ENCODE data around the gene ADGRG6. TPM values are rescaled to one million over a fixed set of nuclear protein-coding genes. Genes with fewer than 3 reads are reported as not detected.

ADGRG6 gene
- total RNA-seq, 2 donors from 2014 or later = 0.18 to 0.25 TPM

- DNase-seq (no peak), ATAC-seq (no peak)
- Mint-ChIP-seq H3K27me3 (no peaks in the 10 kb centered on the region), H3K36me3 (ENCODE audit: low read depth) (no peaks in the 10 kb centered on the region), H3K4me3 (no peak overlapping the region), H3K4me1 (peaks cover 5% of the 10 kb centered on the region), H3K27ac (no peak overlapping the region)
- no peaks in the 10 kb centered on the region for H3K9me3 ChIP-seq (ENCODE audit: control insufficient read depth, low read length, poor library complexity, severe bottlenecking)
These were observed 106.0 kb downstream of the ADGRG6 start for GRCh38 chr6:142407685-142408273.

DNA sequence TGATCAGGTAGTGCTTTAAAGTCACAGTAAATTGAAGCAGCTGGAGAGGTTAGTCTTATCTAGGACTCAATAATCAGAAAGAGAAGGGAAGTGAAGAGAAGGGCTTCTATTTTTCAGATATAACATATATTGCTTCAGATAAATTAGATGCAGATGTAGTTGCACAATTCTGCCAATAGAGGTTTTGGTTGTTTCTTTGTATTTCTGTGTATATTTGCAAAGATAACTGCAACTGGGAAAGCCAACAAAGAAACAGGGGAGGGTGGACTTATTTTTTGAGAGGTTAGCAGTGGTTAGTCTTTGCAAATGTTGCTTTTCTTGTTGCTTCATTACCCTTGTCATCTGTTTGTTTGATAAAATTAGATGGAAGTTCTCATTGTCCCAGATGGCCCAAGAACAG, 106.6 kb downstream of the ADGRG6 start:
- Mint-ChIP-seq H3K36me3 (ENCODE audit: low read depth) (no peaks in the 10 kb centered on the region), H3K4me1 (peaks cover 5% of the 10 kb centered on the region), H3K4me3 (no peak overlapping the region), H3K27me3 (no peaks in the 10 kb centered on the region), H3K27ac (no peak overlapping the region)
- no peak for ATAC-seq
- H3K9me3 ChIP-seq (ENCODE audit: control insufficient read depth, low read length, poor library complexity, severe bottlenecking) = no peaks in the 10 kb centered on the region
- DNase-seq = no peak

- Mint-ChIP-seq H3K4me3 (no peak overlapping the region), H3K27ac (no peak overlapping the region), H3K36me3 (ENCODE audit: low read depth) (no peaks in the 10 kb centered on the region), H3K27me3 (no peaks in the 10 kb centered on the region), H3K4me1 (peaks cover 5% of the 10 kb centered on the region)
- DNase-seq (no peak), ATAC-seq (no peak)
- no peaks in the 10 kb centered on the region for H3K9me3 ChIP-seq (ENCODE audit: control insufficient read depth, low read length, poor library complexity, severe bottlenecking)
These were observed 108.0 kb downstream of the ADGRG6 start for GRCh38 chr6:142409794-142410193.

- peaks cover 5% of the 10 kb centered on the region for H3K4me1 Mint-ChIP-seq
- ATAC-seq (no peak), DNase-seq (no peak)
- H3K4me3 Mint-ChIP-seq = no peak overlapping the region
- H3K27me3 Mint-ChIP-seq = no peaks in the 10 kb centered on the region
- no peaks in the 10 kb centered on the region for H3K9me3 ChIP-seq (ENCODE audit: control insufficient read depth, low read length, poor library complexity, severe bottlenecking)
- no peak overlapping the region for H3K27ac Mint-ChIP-seq
- no peaks in the 10 kb centered on the region for H3K36me3 Mint-ChIP-seq (ENCODE audit: low read depth)
These were observed 109.3 kb downstream of the ADGRG6 start for GRCh38 chr6:142411145-142411544.

- Mint-ChIP-seq H3K27ac (no peak overlapping the region), H3K27me3 (no peaks in the 10 kb centered on the region), H3K4me3 (no peak overlapping the region), H3K4me1 (peaks cover 5% of the 10 kb centered on the region), H3K36me3 (ENCODE audit: low read depth) (no peaks in the 10 kb centered on the region)
- ATAC-seq (no peak), DNase-seq (no peak)
- no peaks in the 10 kb centered on the region for H3K9me3 ChIP-seq (ENCODE audit: control insufficient read depth, low read length, poor library complexity, severe bottlenecking)
These were observed 110.4 kb downstream of the ADGRG6 start for GRCh38 chr6:142412241-142412640.

DNA sequence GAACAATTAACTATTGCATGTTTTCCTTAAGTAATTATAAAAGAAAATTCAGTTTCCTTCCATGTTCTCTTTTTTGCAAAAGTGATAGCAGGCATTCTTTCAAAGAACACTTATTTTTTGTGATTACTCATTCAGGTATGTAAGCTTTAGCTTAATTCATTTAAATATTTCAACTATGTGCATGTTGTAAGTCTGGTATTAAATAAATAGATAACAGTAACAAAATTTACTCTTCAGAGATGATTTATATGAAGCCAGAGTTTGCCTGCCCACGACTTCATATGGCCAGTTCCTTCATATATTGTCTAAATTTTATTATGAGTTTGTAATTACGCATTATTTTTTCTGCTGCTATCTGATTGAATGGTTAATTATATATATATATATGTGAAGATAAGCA, 110.9 kb downstream of the ADGRG6 start:
- no peak for DNase-seq
- H3K27me3 Mint-ChIP-seq = no peaks in the 10 kb centered on the region
- H3K27ac Mint-ChIP-seq = no peak overlapping the region
- ATAC-seq = no peak
- H3K4me1 Mint-ChIP-seq = peaks cover 5% of the 10 kb centered on the region
- no peak overlapping the region for H3K4me3 Mint-ChIP-seq
- H3K36me3 Mint-ChIP-seq (ENCODE audit: low read depth) = no peaks in the 10 kb centered on the region
- no peaks in the 10 kb centered on the region for H3K9me3 ChIP-seq (ENCODE audit: control insufficient read depth, low read length, poor library complexity, severe bottlenecking)

DNA sequence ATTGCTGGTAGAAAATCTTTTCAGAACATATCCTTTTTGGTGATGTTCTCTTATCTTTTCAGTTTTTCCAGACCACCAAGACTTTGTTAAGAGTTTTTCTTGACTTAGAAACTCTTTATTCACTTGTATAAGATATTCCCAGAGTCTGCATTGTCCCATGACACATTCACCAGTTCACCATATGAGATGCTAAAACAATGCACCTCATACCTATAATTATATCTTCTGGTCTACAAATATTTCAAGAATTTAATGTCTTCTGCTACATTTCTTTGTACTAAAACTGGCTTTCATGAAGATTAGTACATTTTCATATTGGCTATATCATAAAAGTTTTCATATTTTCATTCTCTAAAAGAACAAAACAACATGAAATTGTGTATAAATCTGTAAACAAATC, 111.3 kb downstream of the ADGRG6 start:
- Mint-ChIP-seq H3K4me1 (peaks cover 5% of the 10 kb centered on the region), H3K27me3 (no peaks in the 10 kb centered on the region), H3K36me3 (ENCODE audit: low read depth) (no peaks in the 10 kb centered on the region), H3K4me3 (no peak overlapping the region), H3K27ac (no peak overlapping the region)
- no peaks in the 10 kb centered on the region for H3K9me3 ChIP-seq (ENCODE audit: control insufficient read depth, low read length, poor library complexity, severe bottlenecking)
- no peak for DNase-seq
- no peak for ATAC-seq

DNA sequence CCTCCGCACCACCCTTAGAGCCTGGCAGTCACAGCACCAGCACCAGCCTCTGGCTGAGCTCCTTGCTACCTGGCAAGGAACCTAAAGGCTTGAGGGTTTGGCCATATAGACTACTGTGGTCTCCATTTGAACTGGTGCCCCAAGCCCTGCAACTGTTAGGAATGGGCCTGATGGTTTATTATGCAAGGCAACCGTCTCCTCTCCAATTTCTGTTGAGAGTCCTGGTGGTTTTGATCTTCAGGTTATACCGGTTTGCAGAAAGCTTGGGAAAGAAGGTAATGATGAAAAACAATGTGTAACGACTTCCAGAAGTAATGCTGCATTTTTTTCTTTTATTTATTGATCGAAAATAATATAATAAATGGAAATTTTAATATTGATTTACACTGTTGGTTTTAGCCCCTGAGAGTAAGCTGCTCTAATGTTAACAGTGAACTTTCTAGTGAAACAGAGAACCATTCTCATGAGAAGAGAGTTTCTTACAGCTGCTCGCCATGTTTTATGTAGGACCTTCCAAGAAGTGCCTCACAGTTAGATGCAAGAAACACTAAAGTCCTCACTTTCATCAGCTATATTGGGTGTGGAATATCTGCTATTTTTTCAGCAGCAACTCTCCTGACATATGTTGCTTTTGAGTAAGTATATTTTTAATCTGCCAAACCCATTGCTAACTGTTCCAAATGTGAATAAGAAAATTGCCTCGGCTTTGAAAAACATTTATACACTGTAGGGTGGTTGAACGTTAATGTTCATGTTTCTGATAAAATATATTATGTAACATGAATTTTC, 112.8 kb downstream of the ADGRG6 start:
- no peaks in the 10 kb centered on the region for H3K9me3 ChIP-seq (ENCODE audit: control insufficient read depth, low read length, poor library complexity, severe bottlenecking)
- Mint-ChIP-seq H3K27me3 (peaks cover under 1% of the 10 kb centered on the region), H3K4me1 (peaks cover 2% of the 10 kb centered on the region), H3K36me3 (ENCODE audit: low read depth) (no peaks in the 10 kb centered on the region), H3K27ac (no peak overlapping the region), H3K4me3 (no peak overlapping the region)
- DNase-seq (no peak), ATAC-seq (no peak)

GRCh38 chr6:142416179-142416578, 114.4 kb downstream of the ADGRG6 start:
- no peak for ATAC-seq
- peaks cover 2% of the 10 kb centered on the region for H3K4me1 Mint-ChIP-seq

DNA sequence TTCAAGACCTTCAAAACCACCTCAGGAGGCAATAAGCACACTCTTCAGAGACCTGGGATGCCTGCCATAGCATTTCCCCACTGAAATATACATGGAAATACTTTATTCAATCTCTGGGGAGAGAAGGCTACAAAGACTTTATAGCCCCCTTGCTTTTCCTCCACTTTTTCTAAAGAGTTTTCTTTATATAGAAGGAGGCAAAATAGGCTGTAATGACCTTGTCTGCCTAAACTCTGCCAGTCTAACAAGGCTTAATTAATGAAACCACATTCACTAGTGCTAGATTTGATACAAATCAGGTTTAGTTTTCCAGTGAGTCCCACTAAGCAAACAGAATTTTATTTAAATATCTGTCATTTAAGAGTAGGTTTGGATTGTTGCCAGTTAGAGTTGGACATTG, 114.9 kb downstream of the ADGRG6 start:
- peaks cover 2% of the 10 kb centered on the region for H3K4me1 Mint-ChIP-seq
- H3K27me3 Mint-ChIP-seq = peaks cover 5% of the 10 kb centered on the region
- no peaks in the 10 kb centered on the region for H3K9me3 ChIP-seq (ENCODE audit: control insufficient read depth, low read length, poor library complexity, severe bottlenecking)
- no peak overlapping the region for H3K4me3 Mint-ChIP-seq
- no peak for DNase-seq
- H3K36me3 Mint-ChIP-seq (ENCODE audit: low read depth) = no peaks in the 10 kb centered on the region
- H3K27ac Mint-ChIP-seq = no peak overlapping the region
- ATAC-seq = no peak

More at GRCh38 chr6:142416179-142416578, 114.4 kb downstream of the ADGRG6 start:
- no peak for DNase-seq
- H3K4me3 Mint-ChIP-seq = no peak overlapping the region
- no peaks in the 10 kb centered on the region for H3K9me3 ChIP-seq (ENCODE audit: control insufficient read depth, low read length, poor library complexity, severe bottlenecking)
- H3K27me3 Mint-ChIP-seq = peaks cover 5% of the 10 kb centered on the region
- H3K36me3 Mint-ChIP-seq (ENCODE audit: low read depth) = no peaks in the 10 kb centered on the region
- no peak overlapping the region for H3K27ac Mint-ChIP-seq

GRCh38 chr6:142417331-142417750, 115.5 kb downstream of the ADGRG6 start:
- H3K9me3 ChIP-seq (ENCODE audit: control insufficient read depth, low read length, poor library complexity, severe bottlenecking) = no peaks in the 10 kb centered on the region
- Mint-ChIP-seq H3K27ac (no peak overlapping the region), H3K4me1 (no peaks in the 10 kb centered on the region), H3K36me3 (ENCODE audit: low read depth) (no peaks in the 10 kb centered on the region), H3K27me3 (peaks cover 5% of the 10 kb centered on the region), H3K4me3 (no peak overlapping the region)
- DNase-seq (no peak), ATAC-seq (no peak)

- no peak for DNase-seq
- no peak for ATAC-seq
- Mint-ChIP-seq H3K4me3 (no peak overlapping the region), H3K27me3 (peaks cover 5% of the 10 kb centered on the region), H3K4me1 (no peaks in the 10 kb centered on the region), H3K27ac (no peak overlapping the region), H3K36me3 (ENCODE audit: low read depth) (no peaks in the 10 kb centered on the region)
- no peaks in the 10 kb centered on the region for H3K9me3 ChIP-seq (ENCODE audit: control insufficient read depth, low read length, poor library complexity, severe bottlenecking)
These were observed 117.3 kb downstream of the ADGRG6 start for GRCh38 chr6:142419071-142419470.

GRCh38 chr6:142420802-142421201, 119.0 kb downstream of the ADGRG6 start:
- H3K9me3 ChIP-seq (ENCODE audit: control insufficient read depth, low read length, poor library complexity, severe bottlenecking) = no peaks in the 10 kb centered on the region
- no peaks in the 10 kb centered on the region for H3K36me3 Mint-ChIP-seq (ENCODE audit: low read depth)
- peaks cover 5% of the 10 kb centered on the region for H3K27me3 Mint-ChIP-seq
- H3K4me3 Mint-ChIP-seq = no peak overlapping the region
- DNase-seq = no peak
- no peak for ATAC-seq
- H3K27ac Mint-ChIP-seq = no peak overlapping the region
- no peaks in the 10 kb centered on the region for H3K4me1 Mint-ChIP-seq
